Retinal pigment epithelial cell (primary cell): ENCODE results near the gene USP36.

Source experiments
- DNase-seq: peaks from one replicate; pipeline ENCODE4 v3.0.0-alpha.2; 2010; ENCODE audit warnings: low read depth
- H3K4me3 ChIP-seq: 2 replicates; pipeline ENCODE4 v1.5.1; 2011; ENCODE audit warnings: mild to moderate bottlenecking, low read length, control low read depth, moderate library complexity
- CTCF ChIP-seq: conservative IDR thresholded peaks from 2 replicates; pipeline ENCODE4 v1.5.1; 2011; ENCODE audit warnings: low read depth, low read length, control low read depth, inconsistent platforms

USP36 gene

DNA sequence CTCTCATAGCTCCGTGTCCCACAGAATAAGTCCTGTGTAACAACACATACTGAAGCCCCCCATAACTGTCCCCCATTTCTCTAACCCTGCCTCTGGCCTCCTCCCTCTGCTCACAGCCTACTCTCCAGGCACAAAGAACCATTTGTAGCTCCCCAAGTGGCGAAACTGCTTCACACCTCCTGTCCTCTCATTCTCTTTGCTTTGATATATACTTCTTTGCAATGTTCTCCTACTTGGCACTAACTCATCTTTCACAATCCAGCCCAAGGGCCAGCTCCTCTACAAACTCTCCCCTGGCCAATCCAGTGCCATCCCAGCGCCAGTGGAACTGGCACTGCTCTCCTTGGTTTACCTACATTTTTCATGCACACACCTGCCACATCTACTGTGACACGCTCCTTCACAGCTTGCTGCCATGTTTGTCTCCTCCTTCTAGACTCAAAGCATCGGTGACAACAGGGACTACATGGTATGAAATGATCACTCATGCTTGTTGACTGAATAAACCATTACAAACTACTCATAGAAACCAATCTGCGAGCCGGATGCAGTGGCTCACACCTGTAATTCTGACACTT lies 71.3 kb downstream of the USP36 start:
- no peak overlapping the region for H3K4me3 ChIP-seq
- no peak for DNase-seq
- TF ChIP-seq CTCF, result peak; percentile 2

GRCh38 chr17:78767806-78768205 lies 72.8 kb downstream of the USP36 start:
- H3K4me3 ChIP-seq, result no peak overlapping the region
- no peak for TF ChIP-seq CTCF
- no peak for DNase-seq

GRCh38 chr17:78766743-78767294 lies 73.8 kb downstream of the USP36 start:
- TF ChIP-seq CTCF, result no peak
- no peak for DNase-seq
- H3K4me3 ChIP-seq, result no peak overlapping the region

DNA sequence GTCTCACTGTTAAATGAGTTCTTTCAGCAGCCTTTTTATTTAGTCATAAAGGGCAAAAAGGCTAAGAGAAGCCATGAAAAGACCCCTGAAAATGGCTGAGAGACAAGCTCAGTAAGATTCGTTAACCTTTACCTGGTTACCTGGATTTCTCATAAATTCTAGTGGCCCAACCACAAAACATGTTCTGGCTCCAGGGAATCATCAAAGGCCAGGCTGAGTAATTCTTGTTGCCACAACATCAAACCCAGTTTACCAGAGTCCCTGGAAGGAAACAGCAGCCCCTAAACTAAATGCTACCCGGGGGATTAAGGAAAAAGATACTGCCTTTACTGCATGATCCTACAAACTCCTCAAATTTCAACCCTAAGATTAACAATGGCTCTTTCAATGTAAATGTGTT lies 74.4 kb downstream of the USP36 start:
- no peak for DNase-seq
- no peak for TF ChIP-seq CTCF

GRCh38 chr17:78765821-78766220 lies 74.8 kb downstream of the USP36 start:
- TF ChIP-seq CTCF, result no peak
- no peak overlapping the region for H3K4me3 ChIP-seq
- no peak for DNase-seq

More for the DNA sequence above, 74.4 kb downstream of the USP36 start:
- H3K4me3 ChIP-seq, result no peak overlapping the region

DNA sequence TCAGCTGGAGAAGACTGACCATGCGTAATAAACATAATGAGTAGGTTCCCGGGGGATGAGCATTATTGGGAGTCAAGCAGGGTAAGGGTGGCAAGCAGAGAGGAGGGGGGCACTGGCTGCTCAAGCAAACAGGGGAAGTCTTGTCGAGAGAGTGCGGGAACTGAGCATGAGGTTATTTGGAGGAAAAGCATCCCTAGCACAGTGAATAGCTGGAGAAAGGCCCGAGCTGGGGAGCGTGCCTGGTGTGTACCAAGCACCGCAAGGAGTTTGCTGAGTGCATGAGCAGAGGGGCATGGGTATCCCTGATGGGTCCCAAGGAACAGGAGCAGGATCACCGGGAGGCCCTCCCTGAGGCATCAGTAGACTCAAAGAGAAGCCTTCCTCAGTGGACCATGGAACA lies 75.7 kb downstream of the USP36 start:
- TF ChIP-seq CTCF, result no peak
- no peak overlapping the region for H3K4me3 ChIP-seq
- DNase-seq, result no peak

GRCh38 chr17:78763561-78763960 lies 77.1 kb downstream of the USP36 start:
- DNase-seq, result no peak
- TF ChIP-seq CTCF, result no peak
- H3K4me3 ChIP-seq, result no peak overlapping the region
